NCI-H2107 treated with DMSO at 0.1 percent for 48 hours (cell line): ENCODE data around the gene NRSN2.

ENCODE experiments used
- DNase-seq: peaks from one replicate; lab custom pipeline; 2025; ENCODE audit not compliant: unreplicated experiment; lab: John Stamatoyannopoulos, UW

The NRSN2 gene

GRCh38 chr20:396619-397431, 49.9 kb downstream of the NRSN2 start:
- DNase-seq: no peak

DNA sequence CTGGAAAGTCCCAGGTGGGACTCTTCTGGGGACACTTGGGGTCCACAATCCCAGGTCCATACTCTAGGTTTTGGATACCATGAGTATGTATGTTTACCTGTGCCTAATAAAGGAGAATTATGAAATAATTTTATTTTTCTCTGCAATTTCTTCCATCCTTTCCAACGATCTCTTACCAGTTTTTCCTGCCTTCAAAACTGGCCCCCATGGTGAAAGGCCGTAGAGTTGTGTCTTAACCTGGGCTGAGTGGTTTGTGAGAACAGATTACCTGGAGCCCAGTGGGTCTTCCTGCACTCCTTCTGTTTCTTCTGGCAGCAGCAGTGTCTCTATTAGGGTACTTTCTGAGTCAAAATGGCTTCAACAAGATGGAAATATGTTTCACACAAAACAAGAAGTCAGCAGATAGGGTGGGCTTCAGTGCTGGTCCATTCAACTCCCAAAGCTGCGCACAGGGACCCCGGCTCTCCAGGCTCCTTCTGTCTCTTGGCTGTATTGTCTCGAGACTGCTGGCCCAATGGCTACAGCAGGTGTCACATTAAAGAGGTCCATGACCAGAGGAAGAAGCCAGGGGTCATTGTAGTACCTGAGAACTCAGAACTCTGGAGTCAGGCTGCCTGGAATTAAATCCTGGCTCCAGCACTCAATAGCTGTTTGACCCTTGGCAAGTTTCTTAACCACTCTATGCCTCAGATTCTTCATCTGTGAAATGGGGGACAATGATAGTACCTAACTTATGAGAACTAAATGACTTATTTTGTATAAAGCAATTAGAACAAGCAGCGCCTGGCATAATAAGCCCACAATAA, 50.7 kb downstream of the NRSN2 start:
- DNase-seq: no peak

DNA sequence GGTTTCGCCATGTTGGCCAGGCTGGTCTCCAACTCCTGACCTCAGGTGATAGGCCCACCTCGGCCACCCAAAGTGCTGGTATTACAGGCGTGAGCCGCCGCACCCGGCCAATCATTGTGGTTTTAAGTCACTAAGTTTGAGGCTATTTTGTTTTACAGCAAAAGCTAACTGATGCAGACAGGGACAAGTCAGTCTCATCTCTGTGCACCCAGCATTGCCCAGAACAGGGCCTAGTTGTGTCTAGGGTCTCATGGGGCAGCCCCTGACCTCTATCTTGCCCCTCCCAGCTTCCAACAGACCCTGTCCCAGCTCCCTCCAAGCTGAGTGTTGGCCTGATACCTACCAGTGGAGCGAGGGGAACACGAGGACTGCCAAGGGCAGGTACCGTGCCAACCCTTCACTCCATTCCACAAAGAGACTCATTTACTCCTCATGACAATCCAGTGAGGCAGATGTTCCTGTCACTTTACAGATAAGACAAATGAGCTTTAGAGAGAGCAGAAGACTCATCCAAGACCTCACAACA, 52.3 kb downstream of the NRSN2 start:
- DNase-seq: no peak

- no peak for DNase-seq
These were observed 53.2 kb downstream of the NRSN2 start for GRCh38 chr20:400128-400453.

DNA sequence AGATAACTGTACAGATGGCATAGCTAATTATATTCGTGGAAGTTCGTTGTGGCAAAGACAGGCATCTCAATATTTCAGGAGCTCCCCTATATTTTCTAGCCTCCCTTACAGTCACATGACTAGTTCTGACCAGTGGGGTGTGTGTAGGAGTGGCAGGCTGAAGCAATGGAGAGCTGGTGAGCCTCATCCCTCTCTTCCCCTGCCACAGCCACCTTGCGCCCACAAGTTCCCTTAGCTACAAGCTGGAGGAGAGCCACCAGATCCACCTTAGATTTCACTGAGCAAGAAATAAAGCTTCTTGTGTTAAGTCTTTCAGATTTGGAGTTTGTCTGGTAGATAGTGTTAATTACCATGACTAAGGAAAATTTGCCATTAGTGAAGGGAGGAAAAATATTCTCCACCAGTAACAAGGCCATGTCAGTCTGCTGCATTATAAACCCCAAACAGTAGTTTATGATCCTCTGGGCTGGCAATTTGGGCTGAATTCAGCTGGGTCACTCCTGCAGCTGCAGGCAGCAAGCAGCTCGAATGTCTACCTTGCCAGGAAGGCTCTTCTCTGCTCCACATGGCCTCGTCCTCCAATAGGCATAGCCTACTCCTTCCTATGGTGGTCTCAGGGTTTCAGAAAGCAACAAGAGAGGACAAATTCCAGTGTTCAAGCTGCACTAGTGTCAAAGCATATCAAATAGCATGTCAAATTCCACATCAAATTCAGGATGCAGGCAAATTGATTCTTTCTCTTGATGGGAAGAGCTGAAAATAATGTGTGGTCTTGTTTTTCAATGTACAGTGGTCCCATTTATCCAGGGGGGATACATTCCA, 53.8 kb downstream of the NRSN2 start:
- peak; percentile 49 for DNase-seq

DNA sequence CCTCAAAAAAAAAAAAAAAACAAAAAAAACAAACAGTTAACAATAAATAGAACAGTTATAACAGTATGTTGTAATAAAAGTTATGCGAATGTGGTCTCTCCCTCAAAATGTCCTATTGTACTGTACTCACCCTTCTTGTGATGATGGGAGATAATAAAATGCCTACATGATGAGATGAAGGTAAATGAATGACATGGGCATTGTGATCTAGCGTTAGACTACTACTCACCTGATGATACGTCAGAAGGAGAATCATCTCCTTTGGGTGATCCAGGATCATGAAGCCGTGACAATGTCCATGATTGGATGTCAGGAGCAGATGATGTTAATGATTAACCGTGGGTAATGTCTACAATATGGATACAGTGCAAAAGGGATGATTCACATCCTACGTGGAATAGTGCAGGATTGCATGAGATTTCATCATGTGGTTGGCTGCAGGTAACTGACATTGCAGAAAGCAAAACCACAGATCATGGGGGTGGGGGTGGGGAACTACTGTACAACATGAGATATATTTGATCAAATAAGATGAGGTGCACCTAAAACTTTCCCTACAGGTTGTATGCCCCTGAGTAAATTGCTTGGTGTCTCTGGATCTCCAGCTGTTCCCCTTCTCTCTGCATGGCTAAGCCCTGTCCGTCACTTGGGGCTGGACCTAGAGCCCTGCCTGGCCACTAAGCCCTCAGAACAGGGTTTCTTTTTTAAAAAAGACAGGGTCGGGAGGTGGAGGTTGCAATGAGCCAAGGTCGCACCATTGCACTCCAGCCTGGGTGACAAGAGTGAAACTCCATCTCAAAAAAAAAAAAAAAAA, 55.0 kb downstream of the NRSN2 start:
- peak; percentile 28 for DNase-seq

DNA sequence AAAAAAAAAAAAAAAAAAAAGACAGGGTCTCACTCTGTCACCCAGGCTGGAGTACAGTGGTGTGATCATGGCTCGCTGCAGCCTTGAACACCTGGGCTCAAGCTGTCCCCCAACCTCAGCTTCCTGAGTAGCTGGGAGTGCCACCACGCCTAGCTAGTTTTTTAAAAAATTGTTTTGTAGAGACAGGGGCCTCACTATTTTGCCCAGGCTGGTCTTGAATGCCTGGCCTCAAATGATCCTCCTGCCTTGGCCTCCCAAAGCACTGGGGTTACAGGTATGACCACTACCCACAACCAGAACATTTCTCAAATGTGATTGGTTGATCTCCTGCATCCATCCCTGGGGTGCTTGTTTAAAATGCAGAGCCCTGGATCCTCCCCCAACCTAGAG, 55.6 kb downstream of the NRSN2 start:
- DNase-seq: no peak

GRCh38 chr20:402898-403581, 56.1 kb downstream of the NRSN2 start:
- DNase-seq: no peak

- DNase-seq: no peak
These were observed 56.7 kb downstream of the NRSN2 start for GRCh38 chr20:403582-403957.

GRCh38 chr20:404088-404487, 57.2 kb downstream of the NRSN2 start:
- no peak for DNase-seq
